ENCODE results near the gene TBL1X. TPM values are rescaled to one million over a fixed set of nuclear protein-coding genes. Genes with fewer than 3 reads are reported as not detected.

TBL1X gene
- total and polyA plus RNA-seq, 10 of the 15 experiments (the other 5 are each of a cell fraction or from before 2014, with no cell fraction given) = 4.4 to 26.3 (median 10.6) TPM

DNA sequence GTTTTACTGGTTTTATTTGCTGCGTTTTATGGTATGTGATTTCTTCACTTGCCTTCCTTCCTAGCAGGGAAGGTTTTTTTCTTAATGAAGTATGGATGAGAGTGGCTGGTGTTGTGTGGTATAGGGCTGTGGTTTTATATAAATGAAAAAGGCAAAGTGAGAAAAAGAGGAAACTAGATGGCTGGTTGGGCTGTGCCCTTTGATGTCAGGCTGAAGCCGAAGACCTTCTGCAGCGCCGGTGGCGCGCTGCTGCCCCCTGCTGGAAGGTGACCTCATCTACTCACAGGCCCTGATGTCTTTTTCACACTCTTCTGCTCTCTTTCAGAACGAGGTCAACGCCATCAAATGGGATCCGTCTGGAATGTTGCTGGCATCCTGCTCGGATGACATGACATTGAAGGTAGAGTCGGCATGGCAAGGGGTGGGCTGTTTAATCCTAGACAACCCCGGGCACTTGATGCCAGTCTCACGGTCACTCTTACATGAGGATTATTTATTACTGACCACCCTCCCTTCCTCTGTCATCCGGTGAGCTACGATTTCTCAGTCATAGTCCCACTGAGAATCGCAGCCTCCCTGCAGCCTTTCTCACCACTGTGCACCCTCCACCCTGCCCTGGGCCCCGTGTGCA lies 244.2 kb downstream of the TBL1X start:
- Histone ChIP-seq H2AFZ (ENCODE audit: control insufficient read depth, low read depth, low read length) (no peak overlapping the region), H3K36me3 (ENCODE audit: control insufficient read depth in 2 of 2, insufficient read depth in 2 of 2, low read length in 1 of 2) (no peaks in the 10 kb centered on the region), H3K27ac (ENCODE audit: control insufficient read depth, insufficient read depth) (no peak overlapping the region), H4K20me1 (ENCODE audit: control insufficient read depth, insufficient read depth) (no peaks in the 10 kb centered on the region), H3K4me1 (ENCODE audit: control insufficient read depth, insufficient read depth, low read length) (no peaks in the 10 kb centered on the region), H3K9ac (ENCODE audit: control insufficient read depth, insufficient read depth, low read length) (no peak overlapping the region), H3K4me2 (ENCODE audit: control insufficient read depth, insufficient read depth) (no peak overlapping the region), H3K79me2 (ENCODE audit: control insufficient read depth, insufficient read depth, low read length) (no peaks in the 10 kb centered on the region), H3K9me3 (replicated peaks; ENCODE audit: control insufficient read depth, insufficient read depth, low read length) (no peaks in the 10 kb centered on the region; the same call in 2 of the 3 replicates), H3K4me3 (no peak overlapping the region), H3K27me3 (replicated peaks in 1 of 2; ENCODE audit: control insufficient read depth in 2 of 2, insufficient read depth in 2 of 2, low read length in 1 of 2) (no peaks in the 10 kb centered on the region)
- FAIRE-seq (peak; percentile 94), DNase-seq (ENCODE audit: low read depth, low spot score) (peak; percentile 42), ATAC-seq (peak; percentile 95)
- ChIA-PET SMC1A (ENCODE audit: uncharacterized antibody, unreplicated experiment) (interaction anchor here (0.6 to 1.4 kb wide), 3 partner anchors 28 to 1519 kb away, joined by 3 to 5 read pairs (median 3); no protein-coding TSS in a partner anchor), CTCF (interaction anchor here (0.9 to 1.9 kb wide), 3 partner anchors 8 to 892 kb away, joined by 4 to 5 read pairs (median 4); no protein-coding TSS in a partner anchor), RAD21 (ENCODE audit: unreplicated experiment) (interaction anchor here (0.6 kb wide), 1 partner anchor 290 kb away, joined by 3 read pairs; no protein-coding TSS in a partner anchor), POLR2A (no interaction called here)
- TF ChIP-seq SMAD1 (IDR thresholded peaks at IDR 0.05; ENCODE audit: low read depth, partially characterized antibody) (no peak), NR2C1 (IDR thresholded peaks at IDR 0.05) (no peak), RAD21 (IDR thresholded peaks at IDR 0.05; ENCODE audit: insufficient read depth, low read depth, low read length) (peak; percentile 91), CREM (IDR thresholded peaks at IDR 0.05; ENCODE audit: low read depth) (no peak), SREBF1 (IDR thresholded peaks at IDR 0.05; ENCODE audit: low read length) (0 out of 2 replicates have a peak, but pooled peaks have one; percentile 24), TCF7 (IDR thresholded peaks at IDR 0.05; ENCODE audit: borderline replicate concordance) (peak; percentile 85), SIX5 (IDR thresholded peaks at IDR 0.05; ENCODE audit: low read depth, low read length, severe bottlenecking) (no peak), RUNX3 (IDR thresholded peaks at IDR 0.05; ENCODE audit: low read length) (peak; percentile 42; the same call in 1 of the 2 replicates), IRF4 (IDR thresholded peaks at IDR 0.05; ENCODE audit: low read depth, low read length) (0 out of 2 replicates have a peak, but pooled peaks have one; percentile 52), BHLHE40 (IDR thresholded peaks at IDR 0.05; ENCODE audit: borderline replicate concordance in 1 of 2, low read depth in 2 of 2, low read length in 1 of 2) (0 out of 4 replicates have a peak, but pooled peaks of 1 of the 2 experiments have one; percentile 11), YY1 (IDR thresholded peaks at IDR 0.05; ENCODE audit: low read depth, low read length) (peak; percentile 71; the same call in 1 of the 2 replicates), POU2F2 (IDR thresholded peaks at IDR 0.05; ENCODE audit: borderline replicate concordance, low read depth, low read length) (no peak), ESRRA (IDR thresholded peaks at IDR 0.05; ENCODE audit: low read length) (0 out of 2 replicates have a peak, but pooled peaks have one; percentile 33), SMC3 (IDR thresholded peaks at IDR 0.05; ENCODE audit: borderline replicate concordance, low read length) (peak; percentile 88)
- TF ChIP-seq, protein P1, sequence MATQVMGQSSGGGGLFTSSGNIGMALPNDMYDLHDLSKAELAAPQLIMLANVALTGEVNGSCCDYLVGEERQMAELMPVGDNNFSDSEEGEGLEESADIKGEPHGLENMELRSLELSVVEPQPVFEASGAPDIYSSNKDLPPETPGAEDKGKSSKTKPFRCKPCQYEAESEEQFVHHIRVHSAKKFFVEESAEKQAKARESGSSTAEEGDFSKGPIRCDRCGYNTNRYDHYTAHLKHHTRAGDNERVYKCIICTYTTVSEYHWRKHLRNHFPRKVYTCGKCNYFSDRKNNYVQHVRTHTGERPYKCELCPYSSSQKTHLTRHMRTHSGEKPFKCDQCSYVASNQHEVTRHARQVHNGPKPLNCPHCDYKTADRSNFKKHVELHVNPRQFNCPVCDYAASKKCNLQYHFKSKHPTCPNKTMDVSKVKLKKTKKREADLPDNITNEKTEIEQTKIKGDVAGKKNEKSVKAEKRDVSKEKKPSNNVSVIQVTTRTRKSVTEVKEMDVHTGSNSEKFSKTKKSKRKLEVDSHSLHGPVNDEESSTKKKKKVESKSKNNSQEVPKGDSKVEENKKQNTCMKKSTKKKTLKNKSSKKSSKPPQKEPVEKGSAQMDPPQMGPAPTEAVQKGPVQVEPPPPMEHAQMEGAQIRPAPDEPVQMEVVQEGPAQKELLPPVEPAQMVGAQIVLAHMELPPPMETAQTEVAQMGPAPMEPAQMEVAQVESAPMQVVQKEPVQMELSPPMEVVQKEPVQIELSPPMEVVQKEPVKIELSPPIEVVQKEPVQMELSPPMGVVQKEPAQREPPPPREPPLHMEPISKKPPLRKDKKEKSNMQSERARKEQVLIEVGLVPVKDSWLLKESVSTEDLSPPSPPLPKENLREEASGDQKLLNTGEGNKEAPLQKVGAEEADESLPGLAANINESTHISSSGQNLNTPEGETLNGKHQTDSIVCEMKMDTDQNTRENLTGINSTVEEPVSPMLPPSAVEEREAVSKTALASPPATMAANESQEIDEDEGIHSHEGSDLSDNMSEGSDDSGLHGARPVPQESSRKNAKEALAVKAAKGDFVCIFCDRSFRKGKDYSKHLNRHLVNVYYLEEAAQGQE (IDR thresholded peaks at IDR 0.05; ENCODE audit: low read depth, low read length) = no peak
- TF ChIP-seq, protein P2, sequence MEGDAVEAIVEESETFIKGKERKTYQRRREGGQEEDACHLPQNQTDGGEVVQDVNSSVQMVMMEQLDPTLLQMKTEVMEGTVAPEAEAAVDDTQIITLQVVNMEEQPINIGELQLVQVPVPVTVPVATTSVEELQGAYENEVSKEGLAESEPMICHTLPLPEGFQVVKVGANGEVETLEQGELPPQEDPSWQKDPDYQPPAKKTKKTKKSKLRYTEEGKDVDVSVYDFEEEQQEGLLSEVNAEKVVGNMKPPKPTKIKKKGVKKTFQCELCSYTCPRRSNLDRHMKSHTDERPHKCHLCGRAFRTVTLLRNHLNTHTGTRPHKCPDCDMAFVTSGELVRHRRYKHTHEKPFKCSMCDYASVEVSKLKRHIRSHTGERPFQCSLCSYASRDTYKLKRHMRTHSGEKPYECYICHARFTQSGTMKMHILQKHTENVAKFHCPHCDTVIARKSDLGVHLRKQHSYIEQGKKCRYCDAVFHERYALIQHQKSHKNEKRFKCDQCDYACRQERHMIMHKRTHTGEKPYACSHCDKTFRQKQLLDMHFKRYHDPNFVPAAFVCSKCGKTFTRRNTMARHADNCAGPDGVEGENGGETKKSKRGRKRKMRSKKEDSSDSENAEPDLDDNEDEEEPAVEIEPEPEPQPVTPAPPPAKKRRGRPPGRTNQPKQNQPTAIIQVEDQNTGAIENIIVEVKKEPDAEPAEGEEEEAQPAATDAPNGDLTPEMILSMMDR (IDR thresholded peaks at IDR 0.05 in 2 of 3, conservative IDR thresholded peaks at IDR 0.05 in 1 of 3; ENCODE audit: control insufficient read depth in 2 of 3, extremely low read depth in 1 of 3, insufficient read depth in 1 of 3, low read depth in 3 of 3, low read length in 3 of 3) = peak; percentile 81 to 91 (median 83)
- in situ Hi-C loops (cut with MboI) (loop anchor here (5.0 to 25.0 kb wide), 4 partner anchors 354 to 1722 kb away; no protein-coding TSS in a partner anchor), intact Hi-C loops (cut with micrococcal nuclease; ENCODE audit: unreplicated experiment) (loop anchor here (1.0 to 5.0 kb wide), 6 partner anchors 120 to 888 kb away; no protein-coding TSS in a partner anchor)
- WGBS (ENCODE audit: insufficient coverage, insufficient replicate concordance, low lambda C conversion rate, missing lambda C conversion rate) = 11% methylated on average over 17 of the region's 17 CpGs
- no TSS peak for BruUV-seq (replicated peaks)

All from GM12878 (cell line).